ENCODE results near the gene ANKRD1.

DNA sequence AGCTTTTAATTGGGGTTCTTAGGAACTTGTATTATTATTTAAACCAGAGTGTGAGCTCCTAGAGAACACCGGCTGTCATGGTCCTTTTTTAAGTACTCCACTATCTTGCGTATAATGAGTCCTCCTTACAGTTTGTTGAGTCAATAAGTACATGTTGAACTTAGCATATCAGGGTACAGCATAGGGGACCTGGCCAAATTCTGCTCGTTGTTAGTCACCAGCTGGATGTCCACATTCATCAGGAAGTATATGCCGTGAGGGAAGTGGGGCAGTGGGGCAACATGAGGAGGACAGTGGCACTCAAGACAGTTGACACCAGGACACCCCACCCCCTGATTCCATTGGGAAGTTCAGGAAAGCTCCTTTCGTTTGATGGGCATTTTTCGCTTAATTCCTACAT is 32.5 kb downstream of the ANKRD1 start:
- TF ChIP-seq POLR2A (IDR thresholded peaks at IDR 0.05) (no peak), CTCF (IDR thresholded peaks at IDR 0.05) (no peak)

All from heart left ventricle (tissue), 13 donors.